ENCODE measurements around the gene MIB2.
"Not testable (repeated sequence)": the region's sequence is repeated elsewhere in the genome, so short reads cannot be mapped to it uniquely, and the experiment has no call there.

Gene MIB2

GRCh38 chr1:1647567-1648241 is 32.4 kb downstream of the MIB2 start:
- DNase-seq (ENCODE audit: low read depth, low spot score) = not testable (repeated sequence)

GRCh38 chr1:1648265-1648664 is 33.0 kb downstream of the MIB2 start:
- DNase-seq (ENCODE audit: low read depth, low spot score) = not testable (repeated sequence)

GRCh38 chr1:1658583-1659549 is 43.6 kb downstream of the MIB2 start, which contains the start of gene CDK11B:
Gene CDK11B, minus strand, starts transcription at chr1:1659004. Its CDS starts 1,519 bp downstream, at chr1:1657485.
- DNase-seq (ENCODE audit: low read depth, low spot score) = peak; percentile 100

GRCh38 chr1:1662392-1662791 is 47.1 kb downstream of the MIB2 start:
- DNase-seq (ENCODE audit: low read depth, low spot score) = not testable (repeated sequence)

- DNase-seq (ENCODE audit: low read depth, low spot score) = not testable (repeated sequence)
Measured at GRCh38 chr1:1662830-1663560, 47.7 kb downstream of the MIB2 start.

- not testable (repeated sequence) for DNase-seq (ENCODE audit: low read depth, low spot score)
Measured at GRCh38 chr1:1664318-1664717, 49.0 kb downstream of the MIB2 start.

- DNase-seq (ENCODE audit: low read depth, low spot score) = no peak
Measured at GRCh38 chr1:1664941-1665814, 49.9 kb downstream of the MIB2 start.

- DNase-seq (ENCODE audit: low read depth, low spot score) = no peak
Measured at GRCh38 chr1:1665815-1666251, 50.5 kb downstream of the MIB2 start.

GRCh38 chr1:1666526-1666925 is 51.2 kb downstream of the MIB2 start:
- no peak for DNase-seq (ENCODE audit: low read depth, low spot score)

- DNase-seq (ENCODE audit: low read depth, low spot score) = no peak
Measured at GRCh38 chr1:1669468-1670440, 54.5 kb downstream of the MIB2 start.

GRCh38 chr1:1670866-1671265 is 55.6 kb downstream of the MIB2 start:
- DNase-seq (ENCODE audit: low read depth, low spot score) = no peak

- no peak for DNase-seq (ENCODE audit: low read depth, low spot score)
Measured at GRCh38 chr1:1671365-1672119, 56.2 kb downstream of the MIB2 start.

- no peak for DNase-seq (ENCODE audit: low read depth, low spot score)
Measured at GRCh38 chr1:1672181-1672965, 57.1 kb downstream of the MIB2 start.

GRCh38 chr1:1674806-1675205 is 59.5 kb downstream of the MIB2 start:
- DNase-seq (ENCODE audit: low read depth, low spot score) = not testable (repeated sequence)

- DNase-seq (ENCODE audit: low read depth, low spot score) = not testable (repeated sequence)
Measured at GRCh38 chr1:1675218-1675617, 59.9 kb downstream of the MIB2 start.

GRCh38 chr1:1676087-1676486 is 60.8 kb downstream of the MIB2 start:
- DNase-seq (ENCODE audit: low read depth, low spot score) = not testable (repeated sequence)

GRCh38 chr1:1677718-1678580 is 62.6 kb downstream of the MIB2 start:
- peak; percentile 27 for DNase-seq (ENCODE audit: low read depth, low spot score)

Measured in activated CD4-positive, CD25-positive, alpha-beta regulatory T cell treated with anti-CD3 and anti-CD28 coated beads, Interleukin-2, amount 50 U/mL, for 16 hours (primary cell).